Endothelial cell (in vitro differentiated cells): ENCODE data around the gene DCUN1D1. TPM values are rescaled to one million over a fixed set of nuclear protein-coding genes. Genes with fewer than 3 reads are reported as not detected.

ENCODE experiments used
- DNase-seq: peaks from one replicate; pipeline ENCODE4 v3.0.0; 2021; ENCODE audit warnings: low spot score
- H3K27ac Mint-ChIP-seq: one replicate; pipeline ENCODE4 v1.8.0; 2021; ENCODE audit warnings: mixed read lengths, inconsistent platforms; ENCODE audit not compliant: unreplicated experiment
- H3K27me3 Mint-ChIP-seq: one replicate; pipeline ENCODE4 v1.8.0; 2021; ENCODE audit warnings: mild to moderate bottlenecking, moderate library complexity, mixed read lengths, inconsistent platforms; ENCODE audit not compliant: unreplicated experiment
- H3K36me3 Mint-ChIP-seq: one replicate; pipeline ENCODE4 v1.8.0; 2021; ENCODE audit warnings: mild to moderate bottlenecking, low read depth, mixed read lengths, inconsistent platforms; ENCODE audit not compliant: unreplicated experiment
- H3K4me1 Mint-ChIP-seq: one replicate; pipeline ENCODE4 v1.8.0; 2021; ENCODE audit warnings: mild to moderate bottlenecking, mixed read lengths, inconsistent platforms; ENCODE audit not compliant: unreplicated experiment
- H3K4me3 Mint-ChIP-seq: one replicate; pipeline ENCODE4 v1.8.0; 2021; ENCODE audit warnings: mild to moderate bottlenecking, mixed read lengths, inconsistent platforms; ENCODE audit not compliant: unreplicated experiment
- H3K9me3 Mint-ChIP-seq: one replicate; pipeline ENCODE4 v1.8.0; 2021; ENCODE audit warnings: mixed read lengths, inconsistent platforms; ENCODE audit not compliant: unreplicated experiment
- total RNA-seq: library from RNA; stranded (reverse); fragmentation: NEBNext Ultra II Directional; extraction: Animal tissue kit (Norgen Biotek cat#: 25700); gene quantifications from one replicate; pipeline ENCODE4 v1.2.1, GENCODE V29; 2021; ENCODE audit not compliant: unreplicated experiment
- TF ChIP-seq, protein P1 (sequence below): fragments of 200-600 bp; sonication (generic); IDR thresholded peaks from one replicate; pipeline ENCODE4 v1.5.0; 2021; ENCODE audit warnings: antibody characterized with exemption; ENCODE audit not compliant: unreplicated experiment

DCUN1D1 gene
- total RNA-seq, 1 donor from 2014 or later = 48.1 TPM

DNA sequence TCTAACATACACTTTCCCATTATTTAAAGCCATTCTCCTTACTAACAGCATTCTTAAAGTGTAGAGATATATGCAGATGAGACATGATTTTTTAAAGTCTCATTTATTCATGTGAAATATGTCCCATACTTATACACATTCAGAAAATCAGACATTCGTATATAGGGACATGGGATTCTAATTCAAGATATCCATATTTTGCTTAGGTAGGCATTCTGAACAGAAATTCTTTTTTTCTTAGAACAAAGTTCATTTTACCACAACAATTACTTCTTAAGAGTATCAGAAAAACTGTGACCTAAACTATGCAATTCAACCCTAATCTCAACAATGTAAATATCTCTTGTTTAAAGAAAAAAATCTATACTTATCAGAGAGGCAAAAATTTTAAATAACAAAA, 16.2 kb downstream of the DCUN1D1 start:
- no peaks in the 10 kb centered on the region for H3K9me3 Mint-ChIP-seq
- no peak overlapping the region for H3K27ac Mint-ChIP-seq
- H3K27me3 Mint-ChIP-seq = no peaks in the 10 kb centered on the region
- H3K36me3 Mint-ChIP-seq = no peaks in the 10 kb centered on the region
- TF ChIP-seq, protein P1, sequence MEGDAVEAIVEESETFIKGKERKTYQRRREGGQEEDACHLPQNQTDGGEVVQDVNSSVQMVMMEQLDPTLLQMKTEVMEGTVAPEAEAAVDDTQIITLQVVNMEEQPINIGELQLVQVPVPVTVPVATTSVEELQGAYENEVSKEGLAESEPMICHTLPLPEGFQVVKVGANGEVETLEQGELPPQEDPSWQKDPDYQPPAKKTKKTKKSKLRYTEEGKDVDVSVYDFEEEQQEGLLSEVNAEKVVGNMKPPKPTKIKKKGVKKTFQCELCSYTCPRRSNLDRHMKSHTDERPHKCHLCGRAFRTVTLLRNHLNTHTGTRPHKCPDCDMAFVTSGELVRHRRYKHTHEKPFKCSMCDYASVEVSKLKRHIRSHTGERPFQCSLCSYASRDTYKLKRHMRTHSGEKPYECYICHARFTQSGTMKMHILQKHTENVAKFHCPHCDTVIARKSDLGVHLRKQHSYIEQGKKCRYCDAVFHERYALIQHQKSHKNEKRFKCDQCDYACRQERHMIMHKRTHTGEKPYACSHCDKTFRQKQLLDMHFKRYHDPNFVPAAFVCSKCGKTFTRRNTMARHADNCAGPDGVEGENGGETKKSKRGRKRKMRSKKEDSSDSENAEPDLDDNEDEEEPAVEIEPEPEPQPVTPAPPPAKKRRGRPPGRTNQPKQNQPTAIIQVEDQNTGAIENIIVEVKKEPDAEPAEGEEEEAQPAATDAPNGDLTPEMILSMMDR = no peak
- no peak for DNase-seq
- H3K4me3 Mint-ChIP-seq = no peak overlapping the region
- H3K4me1 Mint-ChIP-seq = peaks cover 19% of the 10 kb centered on the region

DNA sequence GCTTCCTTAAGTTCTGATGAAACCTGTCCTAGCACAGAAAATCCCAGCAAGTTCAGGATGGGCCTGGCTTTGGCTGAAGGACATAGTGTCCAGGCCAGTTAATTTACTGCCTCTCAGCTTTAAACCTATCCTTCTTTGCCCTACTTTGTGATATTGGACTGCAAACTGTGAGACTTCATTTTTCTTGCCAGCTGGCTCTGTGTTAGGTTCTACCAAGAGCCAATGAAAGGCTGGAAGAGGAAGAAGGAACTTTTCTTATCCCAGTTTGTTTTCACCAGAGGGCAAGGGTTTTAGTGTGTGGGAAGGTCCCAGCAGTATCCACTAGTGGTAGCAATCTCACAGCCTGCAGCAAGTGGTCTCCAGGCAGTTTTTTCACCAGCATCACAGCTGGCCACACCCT, 18.2 kb downstream of the DCUN1D1 start:
- Mint-ChIP-seq H3K36me3 (peaks cover 5% of the 10 kb centered on the region), H3K4me1 (peaks cover 13% of the 10 kb centered on the region), H3K9me3 (no peaks in the 10 kb centered on the region), H3K27ac (no peak overlapping the region), H3K4me3 (no peak overlapping the region), H3K27me3 (no peaks in the 10 kb centered on the region)
- no peak for DNase-seq
- TF ChIP-seq, protein P1 = no peak

DNA sequence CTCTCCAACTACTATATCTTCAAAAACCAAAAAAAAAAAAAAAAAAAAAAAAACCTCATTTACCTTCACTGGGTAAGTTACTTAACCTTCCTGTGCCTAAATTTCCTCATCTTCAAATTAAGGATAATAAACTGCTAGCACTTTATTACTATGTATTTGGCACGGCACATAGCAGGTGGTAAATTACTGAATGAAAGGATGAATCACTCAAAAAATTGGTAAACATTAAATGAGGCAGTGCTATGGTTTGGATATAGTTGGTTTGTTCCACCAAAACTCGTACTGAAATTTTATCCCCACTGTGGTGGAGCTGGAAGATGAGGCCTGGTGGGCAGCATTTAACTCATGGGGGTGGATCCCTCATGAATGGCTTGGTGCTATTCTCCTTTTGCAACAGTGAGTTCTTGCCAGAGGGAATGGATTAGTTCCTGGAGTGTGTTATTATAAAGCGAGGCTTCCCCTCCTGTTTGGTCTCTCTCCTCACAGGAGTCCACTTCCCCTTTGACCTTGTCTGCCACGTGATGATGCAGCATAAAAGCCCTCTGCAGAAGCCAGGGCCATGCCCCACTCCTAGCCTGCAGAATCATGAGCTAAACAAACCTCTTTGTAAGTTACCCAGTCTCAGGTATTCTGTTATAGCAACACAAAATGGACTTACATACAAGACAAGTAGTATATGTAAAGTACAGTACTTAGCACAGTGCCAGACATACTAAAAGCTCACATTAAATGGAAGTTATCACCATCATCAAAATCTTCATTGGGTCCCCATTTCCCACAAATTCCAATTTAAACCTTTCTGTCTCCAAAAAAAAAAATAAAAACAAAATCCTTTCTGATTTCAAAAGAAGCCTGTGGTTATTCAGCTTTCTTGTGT, 20.6 kb downstream of the DCUN1D1 start:
- Mint-ChIP-seq H3K4me1 (peaks cover 8% of the 10 kb centered on the region), H3K9me3 (no peaks in the 10 kb centered on the region), H3K27ac (no peak overlapping the region), H3K4me3 (no peak overlapping the region), H3K27me3 (no peaks in the 10 kb centered on the region), H3K36me3 (peaks cover 11% of the 10 kb centered on the region)
- no peak for DNase-seq
- TF ChIP-seq, protein P1 = no peak

DNA sequence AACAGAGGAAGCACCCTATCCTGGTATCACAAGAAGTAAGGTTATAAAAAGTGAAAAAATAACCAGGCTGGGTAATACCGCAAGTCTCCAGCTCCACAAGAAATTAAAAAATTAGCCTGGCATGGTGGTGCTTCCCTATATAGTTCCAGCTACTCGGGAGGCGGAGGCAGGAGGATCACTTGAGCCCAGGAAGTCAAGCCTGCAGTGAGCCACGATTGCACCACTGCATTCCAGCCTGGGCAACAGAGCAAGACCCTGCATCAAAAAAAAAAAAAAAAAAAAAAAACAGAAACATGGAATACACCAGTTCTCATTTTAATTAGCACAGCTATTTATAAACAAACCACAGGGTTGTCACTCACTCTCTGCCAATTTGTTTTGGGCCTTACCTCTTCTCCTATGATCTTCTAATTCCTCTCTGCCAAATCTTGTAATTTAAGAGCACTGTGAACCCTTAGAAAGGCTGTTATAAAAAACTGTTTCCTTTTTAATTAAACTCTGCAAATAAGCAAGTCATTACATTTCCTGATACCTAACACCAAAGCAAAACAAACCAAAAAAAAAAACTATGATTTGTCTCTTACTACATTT, 22.6 kb downstream of the DCUN1D1 start:
- H3K27ac Mint-ChIP-seq = peak overlapping the region; percentile 22
- H3K9me3 Mint-ChIP-seq = no peaks in the 10 kb centered on the region
- H3K4me3 Mint-ChIP-seq = peak overlapping the region; percentile 23
- peaks cover 8% of the 10 kb centered on the region for H3K4me1 Mint-ChIP-seq
- TF ChIP-seq, protein P1 = no peak
- DNase-seq = no peak
- peaks cover 17% of the 10 kb centered on the region for H3K36me3 Mint-ChIP-seq
- no peaks in the 10 kb centered on the region for H3K27me3 Mint-ChIP-seq

DNA sequence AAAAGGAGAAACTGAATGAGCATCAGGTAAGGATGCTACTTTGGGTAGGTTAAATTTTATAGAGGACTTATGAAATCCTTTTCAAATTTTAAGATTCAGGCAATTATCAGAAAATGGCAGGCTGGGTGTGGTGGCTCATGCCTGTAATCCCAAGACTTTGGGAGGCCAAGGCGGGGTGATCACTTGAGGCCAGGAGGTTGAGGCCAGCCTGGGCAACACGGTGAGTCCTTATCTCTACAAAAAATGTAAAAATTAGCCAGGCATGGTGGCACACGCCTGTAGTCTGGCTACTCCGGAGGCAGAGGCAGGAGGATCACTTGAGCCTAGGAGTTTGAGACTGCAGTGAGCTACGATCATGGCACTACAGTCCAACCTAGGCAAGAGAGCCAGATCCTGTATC, 23.1 kb downstream of the DCUN1D1 start:
- no peak for DNase-seq
- H3K4me1 Mint-ChIP-seq = peaks cover 8% of the 10 kb centered on the region
- no peaks in the 10 kb centered on the region for H3K9me3 Mint-ChIP-seq
- H3K27ac Mint-ChIP-seq = no peak overlapping the region
- TF ChIP-seq, protein P1 = no peak
- H3K36me3 Mint-ChIP-seq = peaks cover 20% of the 10 kb centered on the region
- peaks cover 1% of the 10 kb centered on the region for H3K27me3 Mint-ChIP-seq
- H3K4me3 Mint-ChIP-seq = no peak overlapping the region
